Naive thymus-derived CD8-positive, alpha-beta T cell (primary cell): ENCODE results near the gene MEIOSIN. TPM values are rescaled to one million over a fixed set of nuclear protein-coding genes. Genes with fewer than 3 reads are reported as not detected.
A peak's percentile ranks its signal among the peaks of the same experiment; 100 is the strongest.
"Not testable (repeated sequence)": the region's sequence is repeated elsewhere in the genome, so short reads cannot be mapped to it uniquely, and the experiment has no call there.

ENCODE experiments used
- ATAC-seq, 2 donors: fragments of 150-1000 bp; cut with Tn5 transposase in 1 of 2; sonication (Bioruptor Pico), chemical (Tn5 transposase) in 1 of 2; 1 replicate in 1 of 2; 2 replicates in 1 of 2; pipeline ENCODE4 v1.10.0; 2021; ENCODE audit warnings: mild to moderate bottlenecking in 2 of 2, moderate library complexity in 2 of 2
- POLR2A ChIA-PET: fragments of 350-600 bp; sonication (Branson Sonifier 250); formaldehyde crosslinking; loops from one replicate; lab custom pipeline; 2021; ENCODE audit warnings: antibody characterized with exemption; lab: Charles Lee
- DNase-seq, 10 donors: peaks; one replicate each; pipeline versions ENCODE4 v3.0.0 to v3.0.0-alpha.2; 2020 to 2022
- H3K27ac Mint-ChIP-seq, 10 donors: one replicate each; pipeline ENCODE4 v1.8.0; 2020 to 2022; ENCODE audit warnings: mild to moderate bottlenecking in 10 of 10, mixed read lengths in 10 of 10, moderate library complexity in 4 of 10, inconsistent platforms in 1 of 10
- H3K27me3 Mint-ChIP-seq, 5 donors: one replicate each; pipeline ENCODE4 v1.8.0; 2021 to 2022; ENCODE audit warnings: mixed read lengths in 5 of 5
- H3K36me3 Mint-ChIP-seq, 3 donors: one replicate each; pipeline ENCODE4 v1.8.0; 2020 to 2022; ENCODE audit warnings: mixed read lengths in 3 of 3, mild to moderate bottlenecking in 2 of 3, inconsistent platforms in 1 of 3
- H3K4me1 Mint-ChIP-seq, 4 donors: one replicate each; pipeline ENCODE4 v1.8.0; 2021 to 2022; ENCODE audit warnings: mixed read lengths in 4 of 4
- H3K4me3 Mint-ChIP-seq, 10 donors: one replicate each; pipeline ENCODE4 v1.8.0; 2020 to 2022; ENCODE audit warnings: mild to moderate bottlenecking in 10 of 10, mixed read lengths in 10 of 10, moderate library complexity in 6 of 10, inconsistent platforms in 1 of 10
- H3K9me3 Mint-ChIP-seq, 9 donors: one replicate each; pipeline ENCODE4 v1.8.0; 2020 to 2022; ENCODE audit warnings: mixed read lengths in 9 of 9, mild to moderate bottlenecking in 3 of 9, inconsistent platforms in 1 of 9, moderate library complexity in 1 of 9
- polyA plus RNA-seq, 3 donors: library from polyadenylated mRNA; unstranded; fragments of 300-500 nt; fragmentation: Illumina TruSeq; gene quantifications; one replicate each; pipeline ENCODE4 v1.2.3, GENCODE V29; 2021
- total RNA-seq, 8 experiments: library from RNA in 2 of 8; stranded (reverse) in 2 of 8; gene quantifications; one replicate each; pipeline ENCODE4 v1.2.3 and lab custom pipeline; 2021 to 2026

MEIOSIN gene
- total and polyA plus RNA-seq, 5 experiments from 2014 or later, result not detected

DNA sequence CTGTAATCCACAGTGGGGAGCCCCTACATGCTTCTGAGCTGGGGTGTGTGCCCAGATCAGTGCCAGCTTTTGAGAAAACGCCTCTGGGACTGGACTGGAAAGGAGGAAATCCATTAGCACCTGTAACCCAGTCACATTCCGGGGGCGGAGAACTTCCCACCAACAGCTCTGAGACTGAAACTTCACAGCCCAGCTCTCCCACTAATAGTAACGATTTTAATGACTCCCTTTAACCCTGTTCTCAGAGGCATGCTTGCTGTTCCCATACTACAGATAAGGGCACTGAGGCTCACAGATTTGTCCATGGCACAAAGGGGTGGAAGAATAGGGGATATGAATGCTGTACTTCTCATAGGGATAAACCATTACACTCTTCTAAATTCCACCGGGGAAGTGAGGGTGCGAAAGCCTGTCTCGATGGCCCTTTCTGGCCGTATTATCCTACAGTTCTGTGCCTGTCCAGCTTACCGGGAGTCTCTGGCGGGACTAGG, 3.4 kb upstream of the MEIOSIN start:
- no peak for DNase-seq
- H3K27ac Mint-ChIP-seq, result peak overlapping the region; percentile 84 to 96 (median 94)
- H3K36me3 Mint-ChIP-seq, result peaks cover 0 to 20% (median 0%) of the 10 kb centered on the region in 3 donors
- H3K4me3 Mint-ChIP-seq, result peak overlapping the region; percentile 90 to 99 (median 94)
- no peaks in the 10 kb centered on the region for H3K27me3 Mint-ChIP-seq
- no peak for ATAC-seq
- H3K4me1 Mint-ChIP-seq, result peaks cover 20 to 46% (median 37%) of the 10 kb centered on the region in 4 donors
- POLR2A ChIA-PET, result interaction anchor here (0.7 to 3.0 kb wide), 8 partner anchors 9 to 63 kb away, joined by 3 to 51 read pairs (median 8); partner anchors contain the start of genes DMWD, QPCTL, SIX5 and SNRPD2
- H3K9me3 Mint-ChIP-seq, result no peaks in the 10 kb centered on the region

DNA sequence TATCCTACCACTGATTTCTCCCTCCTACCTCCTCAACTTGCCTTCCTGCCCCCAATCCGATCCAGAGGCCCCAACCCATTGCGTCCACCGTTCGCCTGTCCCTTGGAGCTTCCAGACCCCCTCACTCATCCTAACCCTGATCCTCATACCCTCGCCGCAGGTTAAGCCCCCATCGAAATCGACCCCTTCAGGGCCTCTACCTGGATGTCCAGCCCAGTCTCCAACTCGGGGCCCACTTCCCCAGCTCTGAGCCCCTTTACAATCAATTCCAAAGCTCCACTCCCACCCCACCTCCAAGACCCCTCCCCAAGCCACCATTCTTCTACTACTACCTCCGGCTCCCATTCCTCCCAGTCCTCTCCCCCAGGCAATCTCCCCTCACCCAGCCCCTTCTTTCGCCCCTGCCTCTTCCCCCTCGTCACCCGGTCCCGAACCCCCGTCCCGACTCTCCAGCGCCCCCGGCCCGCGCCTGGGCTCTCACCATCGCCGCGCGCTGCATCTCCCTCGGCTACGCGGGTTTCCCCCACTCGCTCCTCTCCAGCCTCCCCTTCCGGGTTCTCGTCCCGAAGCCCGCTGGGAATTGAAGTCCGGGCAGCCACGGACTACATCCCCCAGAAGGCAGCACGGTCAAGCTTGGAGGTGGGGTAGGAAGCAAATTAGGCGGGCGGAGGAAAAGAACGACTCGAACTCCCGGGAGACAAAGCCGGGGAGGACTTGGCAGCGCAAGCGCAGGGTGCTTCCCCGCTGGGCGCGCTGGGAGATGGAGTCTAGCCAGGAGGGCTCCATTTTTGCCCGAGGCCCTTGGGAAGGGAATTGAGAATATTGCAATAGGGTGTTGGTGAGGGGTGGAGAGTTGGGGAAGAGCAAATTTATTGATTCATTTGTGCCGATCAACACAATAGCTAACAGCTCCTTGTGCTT, 2.6 kb upstream of the MEIOSIN start, which contains the start of gene FBXO46:
TSS of gene FBXO46 (minus strand) at position 529 of the 921 bp plus-strand sequence. CDS start 17,401 bp downstream, outside the sequence.
- Mint-ChIP-seq H3K27me3 (no peaks in the 10 kb centered on the region), H3K36me3 (peaks cover 0 to 13% (median 0%) of the 10 kb centered on the region in 3 donors)

DNA sequence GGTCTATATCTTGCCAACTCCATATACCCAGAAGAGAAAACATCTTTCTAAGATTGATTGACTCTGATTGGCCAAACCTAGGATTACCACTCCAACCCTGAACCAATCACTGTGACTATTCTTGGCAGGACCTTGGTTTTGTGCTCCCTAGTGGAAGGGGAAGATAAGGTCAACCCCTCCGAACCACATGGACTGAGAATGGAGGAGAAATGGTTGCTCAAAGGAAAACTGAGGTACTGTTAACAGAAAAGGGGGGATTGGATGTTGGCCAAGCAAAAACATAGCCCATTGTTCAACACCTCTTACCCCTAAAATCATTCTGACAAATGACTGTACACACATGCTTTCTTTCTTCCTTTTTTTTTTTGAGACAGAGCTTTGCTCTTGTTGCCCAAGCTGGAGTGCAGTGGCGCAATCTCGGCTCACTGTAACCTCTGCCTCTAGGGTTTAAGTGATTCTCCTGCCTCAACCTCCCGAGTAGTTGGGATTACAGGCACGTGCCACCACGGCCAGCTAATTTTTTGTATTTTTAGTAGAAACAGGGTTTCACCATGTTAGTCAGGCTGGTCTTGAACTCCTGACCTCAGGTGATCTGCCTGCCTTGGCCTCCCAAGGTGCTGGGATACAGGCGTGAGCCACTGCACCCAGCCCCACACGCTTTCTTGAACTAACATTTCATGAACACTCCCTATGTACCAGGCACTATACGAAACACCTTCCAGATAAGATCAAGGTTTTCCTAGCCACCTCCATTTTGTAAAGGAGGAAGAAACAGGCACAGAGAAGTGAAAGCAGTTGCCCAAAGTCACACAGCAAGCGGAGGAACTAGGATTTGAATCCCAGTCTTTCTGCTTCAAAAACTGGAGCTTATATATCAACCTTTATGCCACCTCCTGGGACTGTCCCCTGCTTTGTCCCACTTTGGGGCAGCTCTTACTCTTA, 6.5 kb downstream of the MEIOSIN start:
- no peaks in the 10 kb centered on the region for H3K36me3 Mint-ChIP-seq
- peak overlapping the region in 1 of 10 donors; percentile 53 for H3K27ac Mint-ChIP-seq
- POLR2A ChIA-PET, result no interaction called here
- no peaks in the 10 kb centered on the region for H3K4me1 Mint-ChIP-seq
- DNase-seq (no peak), ATAC-seq (no peak)
- H3K9me3 Mint-ChIP-seq, result no peaks in the 10 kb centered on the region
- peaks cover 4 to 7% (median 6%) of the 10 kb centered on the region in 5 donors for H3K27me3 Mint-ChIP-seq
- no peak overlapping the region for H3K4me3 Mint-ChIP-seq

More for the DNA sequence above, 2.6 kb upstream of the MEIOSIN start, which contains the start of gene FBXO46:
- no peaks in the 10 kb centered on the region for H3K9me3 Mint-ChIP-seq
- peak within 1 kb of the TSS; percentile 90 to 99 (median 94) for H3K4me3 Mint-ChIP-seq
- DNase-seq (peak; percentile 74 to 95 (median 90)), ATAC-seq (peak; percentile 99 to 100)
- peak within 1 kb of the TSS; percentile 84 to 96 (median 94) for H3K27ac Mint-ChIP-seq
- POLR2A ChIA-PET, result interaction anchor here (0.5 to 3.0 kb wide), 15 partner anchors 10 to 870 kb away, joined by 3 to 51 read pairs (median 4); partner anchors contain the start of genes DMWD, QPCTL, SIX5 and SNRPD2
- H3K4me1 Mint-ChIP-seq, result peaks cover 20 to 46% (median 37%) of the 10 kb centered on the region in 4 donors

- peaks cover 6 to 22% (median 12%) of the 10 kb centered on the region in 5 donors for H3K27me3 Mint-ChIP-seq
- no peaks in the 10 kb centered on the region for H3K36me3 Mint-ChIP-seq
- no peaks in the 10 kb centered on the region for H3K4me1 Mint-ChIP-seq
- ATAC-seq (no peak), DNase-seq (no peak)
- H3K9me3 Mint-ChIP-seq, result no peaks in the 10 kb centered on the region
- no peak overlapping the region for H3K4me3 Mint-ChIP-seq
- POLR2A ChIA-PET, result interaction anchor here (1.1 kb wide), 1 partner anchor 13 kb away, joined by 3 read pairs; no protein-coding TSS in a partner anchor
- H3K27ac Mint-ChIP-seq, result peak overlapping the region in 1 of 10 donors; percentile 16
These were observed 9.7 kb downstream of the MEIOSIN start for GRCh38 chr19:45742969-45743368.

GRCh38 chr19:45745606-45746005, 12.4 kb downstream of the MEIOSIN start:
- Mint-ChIP-seq H3K4me3 (no peak overlapping the region), H3K9me3 (no peaks in the 10 kb centered on the region), H3K36me3 (no peaks in the 10 kb centered on the region), H3K27me3 (peaks cover 3 to 22% (median 10%) of the 10 kb centered on the region in 5 donors), H3K27ac (no peak overlapping the region), H3K4me1 (no peaks in the 10 kb centered on the region)
- POLR2A ChIA-PET, result no interaction called here
- DNase-seq (no peak), ATAC-seq (no peak)

DNA sequence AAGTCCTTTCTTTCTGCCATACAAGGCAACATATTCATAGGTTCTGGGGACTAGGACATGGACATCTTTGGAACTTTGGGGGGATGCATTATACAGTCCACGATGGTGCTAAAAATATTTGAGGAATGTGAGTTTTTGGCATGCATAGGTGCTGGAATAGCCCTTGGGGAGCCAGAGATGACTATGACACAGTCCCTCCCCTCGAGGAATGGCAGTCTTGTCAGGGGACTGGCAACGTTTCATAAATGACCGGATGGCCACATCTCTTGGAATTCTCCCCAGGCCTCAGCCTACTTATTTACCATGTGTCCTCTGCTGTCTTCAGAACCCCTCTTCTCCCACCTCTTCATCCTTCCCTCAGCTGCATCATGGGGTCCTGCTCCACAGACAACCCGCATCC, 13.6 kb downstream of the MEIOSIN start:
- no peaks in the 10 kb centered on the region for H3K9me3 Mint-ChIP-seq
- no peak overlapping the region for H3K4me3 Mint-ChIP-seq
- H3K27ac Mint-ChIP-seq, result no peak overlapping the region
- H3K36me3 Mint-ChIP-seq, result no peaks in the 10 kb centered on the region
- H3K4me1 Mint-ChIP-seq, result no peaks in the 10 kb centered on the region
- POLR2A ChIA-PET, result no interaction called here
- DNase-seq, result no peak
- ATAC-seq, result no peak
- H3K27me3 Mint-ChIP-seq, result peaks cover 3 to 22% (median 10%) of the 10 kb centered on the region in 5 donors

DNA sequence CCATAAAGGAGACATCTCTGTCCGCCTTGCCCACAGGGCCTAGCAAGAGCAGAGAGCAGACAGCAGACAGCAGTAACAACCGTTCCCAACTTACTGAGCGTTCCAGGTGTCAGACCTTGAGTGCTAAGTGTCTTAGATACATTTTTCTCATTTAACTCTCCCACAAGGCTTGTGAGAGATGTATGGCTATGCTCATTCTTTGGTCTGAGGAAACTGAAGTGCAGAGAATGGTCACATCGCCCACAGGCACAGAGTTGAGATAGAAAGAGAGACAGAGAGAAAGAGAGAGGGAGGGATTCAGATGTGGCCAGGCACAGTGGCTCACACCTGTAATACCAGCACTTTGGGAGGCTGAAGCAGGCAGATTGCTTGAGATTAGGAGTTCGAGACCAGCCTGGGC, 14.3 kb downstream of the MEIOSIN start:
- H3K36me3 Mint-ChIP-seq, result no peaks in the 10 kb centered on the region
- no peaks in the 10 kb centered on the region for H3K4me1 Mint-ChIP-seq
- peak overlapping the region in 1 of 10 donors; percentile 38 for H3K27ac Mint-ChIP-seq
- peaks cover 3 to 22% (median 10%) of the 10 kb centered on the region in 5 donors for H3K27me3 Mint-ChIP-seq
- no peak for DNase-seq
- no peak overlapping the region for H3K4me3 Mint-ChIP-seq
- no peaks in the 10 kb centered on the region for H3K9me3 Mint-ChIP-seq
- POLR2A ChIA-PET, result interaction anchor here (0.6 kb wide), 1 partner anchor 1533 kb away, joined by 3 read pairs; no protein-coding TSS in a partner anchor
- ATAC-seq, result no peak

- POLR2A ChIA-PET, H3K9me3 Mint-ChIP-seq, DNase-seq, ATAC-seq, H3K36me3 Mint-ChIP-seq, H3K27ac Mint-ChIP-seq, H3K4me3 Mint-ChIP-seq, H3K4me1 Mint-ChIP-seq: not testable (repeated sequence)
- H3K27me3 Mint-ChIP-seq, result peaks cover 0 to 11% (median 4%) of the 10 kb centered on the region in 5 donors
These were observed 18.2 kb downstream of the MEIOSIN start for GRCh38 chr19:45751483-45751882.

DNA sequence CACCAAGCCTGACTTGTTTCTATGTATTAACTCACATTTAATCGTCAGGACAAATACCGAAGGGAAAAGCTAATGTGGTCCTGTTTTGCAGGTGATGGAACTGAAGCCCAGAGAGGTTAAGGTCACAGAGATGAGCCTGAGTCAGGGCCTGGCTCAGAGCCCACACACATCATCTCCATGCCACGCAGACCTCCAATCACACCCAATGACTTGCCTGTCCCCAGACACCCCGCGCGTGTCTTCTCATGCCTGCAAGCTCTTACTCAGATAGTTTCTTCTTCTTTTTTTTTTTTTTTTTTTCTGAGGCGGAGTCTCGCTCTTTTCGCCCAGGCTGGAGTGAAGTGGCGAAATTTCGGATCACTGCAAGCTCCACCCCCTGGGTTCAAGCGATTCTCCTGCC, 19.4 kb downstream of the MEIOSIN start:
- ATAC-seq (no peak), DNase-seq (no peak)
- no peaks in the 10 kb centered on the region for H3K36me3 Mint-ChIP-seq
- H3K4me1 Mint-ChIP-seq, result no peaks in the 10 kb centered on the region
- no peaks in the 10 kb centered on the region for H3K9me3 Mint-ChIP-seq
- H3K4me3 Mint-ChIP-seq, result no peak overlapping the region
- POLR2A ChIA-PET, result interaction anchor here (0.6 to 0.7 kb wide), 2 partner anchors 21 to 22 kb away, joined by 4 to 5 read pairs; partner anchors contain the start of gene FBXO46
- H3K27ac Mint-ChIP-seq, result no peak overlapping the region
- H3K27me3 Mint-ChIP-seq, result peaks cover 0 to 4% (median 0%) of the 10 kb centered on the region in 5 donors

- Mint-ChIP-seq H3K4me3 (no peak overlapping the region), H3K9me3 (no peaks in the 10 kb centered on the region), H3K27me3 (peaks cover 0 to 2% (median 0%) of the 10 kb centered on the region in 5 donors), H3K27ac (no peak overlapping the region), H3K4me1 (no peaks in the 10 kb centered on the region), H3K36me3 (no peaks in the 10 kb centered on the region)
- ATAC-seq (no peak), DNase-seq (no peak)
- POLR2A ChIA-PET, result no interaction called here
These were observed 20.3 kb downstream of the MEIOSIN start for GRCh38 chr19:45753548-45753947.

- no peak for ATAC-seq
- no peaks in the 10 kb centered on the region for H3K4me1 Mint-ChIP-seq
- H3K4me3 Mint-ChIP-seq, result no peak overlapping the region
- no peak for DNase-seq
- H3K27ac Mint-ChIP-seq, result no peak overlapping the region
- POLR2A ChIA-PET, result no interaction called here
- H3K36me3 Mint-ChIP-seq, result no peaks in the 10 kb centered on the region
- no peaks in the 10 kb centered on the region for H3K9me3 Mint-ChIP-seq
- peaks cover 0 to 2% (median 0%) of the 10 kb centered on the region in 5 donors for H3K27me3 Mint-ChIP-seq
These were observed 21.1 kb downstream of the MEIOSIN start for GRCh38 chr19:45754323-45754722.

- H3K27ac Mint-ChIP-seq, result no peak overlapping the region
- no peak for ATAC-seq
- POLR2A ChIA-PET, result no interaction called here
- no peak for DNase-seq
- H3K4me1 Mint-ChIP-seq, result no peaks in the 10 kb centered on the region
- H3K9me3 Mint-ChIP-seq, result no peaks in the 10 kb centered on the region
- H3K4me3 Mint-ChIP-seq, result no peak overlapping the region
- H3K27me3 Mint-ChIP-seq, result peaks cover 0 to 3% (median 0%) of the 10 kb centered on the region in 5 donors
- no peaks in the 10 kb centered on the region for H3K36me3 Mint-ChIP-seq
These were observed 24.5 kb downstream of the MEIOSIN start for GRCh38 chr19:45757695-45758094.
